HCT116 (cell line): ENCODE data around the gene ZNRF2.

ENCODE experiments used
- FOSL1 ChIP-seq: IDR thresholded peaks from 2 replicates; pipeline ENCODE4 v1.6.1; 2012; ENCODE audit warnings: low read depth
- POLR2A ChIP-seq: IDR thresholded peaks from 2 replicates; pipeline ENCODE4 v1.7.0; 2011; ENCODE audit warnings: borderline replicate concordance; ENCODE audit not compliant: insufficient read depth, insufficient read length; ENCODE audit errors: extremely low read depth
- POLR2AphosphoS5 ChIP-seq: IDR thresholded peaks from 2 replicates; pipeline ENCODE4 v1.6.1; 2011; ENCODE audit warnings: mild to moderate bottlenecking, low read depth, low read length, moderate library complexity
- REST ChIP-seq: IDR thresholded peaks from 2 replicates; pipeline ENCODE4 v1.6.1; 2012; ENCODE audit warnings: low read depth
- SIN3A ChIP-seq: IDR thresholded peaks from 2 replicates; pipeline ENCODE4 v1.6.1; 2012; ENCODE audit warnings: low read depth
- YY1 ChIP-seq: IDR thresholded peaks from 2 replicates; pipeline ENCODE4 v1.6.1; 2011; ENCODE audit warnings: low read length, low read depth, moderate library complexity, mild to moderate bottlenecking; ENCODE audit not compliant: insufficient replicate concordance; ENCODE audit errors: extremely low read depth
- TF ChIP-seq, protein P1 (sequence below), 3 experiments: fragments of 200-600 bp in 1 of 3; sonication (generic) in 1 of 3; IDR thresholded peaks in 2 of 3; conservative IDR thresholded peaks in 1 of 3; 2 replicates each; pipeline ENCODE4 v1.5.1; 2012 to 2017; ENCODE audit warnings: low read depth in 2 of 3, low read length in 2 of 3, antibody characterized with exemption in 1 of 3, borderline replicate concordance in 1 of 3, control low read depth in 1 of 3, mild to moderate bottlenecking in 1 of 3, mixed read lengths in 1 of 3, mixed run types in 1 of 3, moderate library complexity in 1 of 3; ENCODE audit not compliant: insufficient read depth in 1 of 3
- TF ChIP-seq, protein P2 (sequence below): IDR thresholded peaks from 2 replicates; pipeline ENCODE4 v1.6.1; 2012

DNA sequence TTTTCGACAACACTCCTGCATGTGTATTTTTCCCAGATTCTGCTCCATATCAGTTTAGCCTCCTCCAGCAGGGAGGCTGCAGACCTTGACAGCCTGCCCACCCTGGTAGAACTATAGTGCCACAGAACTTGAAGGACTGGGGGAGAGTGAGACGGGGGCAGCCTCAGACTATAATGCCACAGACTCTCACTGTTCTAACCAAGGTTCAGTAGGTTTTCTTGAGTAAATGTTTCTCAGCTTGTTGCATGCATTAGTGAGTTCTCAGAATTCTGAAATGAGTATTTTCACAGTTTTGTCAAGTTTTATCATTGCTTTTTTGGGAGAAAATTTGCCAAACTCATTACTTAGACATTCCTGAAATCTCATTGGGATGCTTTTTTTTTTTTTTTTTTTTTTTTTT lies 95.9 kb downstream of the ZNRF2 start:
- TF ChIP-seq, protein P1, sequence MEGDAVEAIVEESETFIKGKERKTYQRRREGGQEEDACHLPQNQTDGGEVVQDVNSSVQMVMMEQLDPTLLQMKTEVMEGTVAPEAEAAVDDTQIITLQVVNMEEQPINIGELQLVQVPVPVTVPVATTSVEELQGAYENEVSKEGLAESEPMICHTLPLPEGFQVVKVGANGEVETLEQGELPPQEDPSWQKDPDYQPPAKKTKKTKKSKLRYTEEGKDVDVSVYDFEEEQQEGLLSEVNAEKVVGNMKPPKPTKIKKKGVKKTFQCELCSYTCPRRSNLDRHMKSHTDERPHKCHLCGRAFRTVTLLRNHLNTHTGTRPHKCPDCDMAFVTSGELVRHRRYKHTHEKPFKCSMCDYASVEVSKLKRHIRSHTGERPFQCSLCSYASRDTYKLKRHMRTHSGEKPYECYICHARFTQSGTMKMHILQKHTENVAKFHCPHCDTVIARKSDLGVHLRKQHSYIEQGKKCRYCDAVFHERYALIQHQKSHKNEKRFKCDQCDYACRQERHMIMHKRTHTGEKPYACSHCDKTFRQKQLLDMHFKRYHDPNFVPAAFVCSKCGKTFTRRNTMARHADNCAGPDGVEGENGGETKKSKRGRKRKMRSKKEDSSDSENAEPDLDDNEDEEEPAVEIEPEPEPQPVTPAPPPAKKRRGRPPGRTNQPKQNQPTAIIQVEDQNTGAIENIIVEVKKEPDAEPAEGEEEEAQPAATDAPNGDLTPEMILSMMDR (IDR thresholded peaks at IDR 0.05 in 2 of 3, conservative IDR thresholded peaks at IDR 0.05 in 1 of 3; ENCODE audit: borderline replicate concordance in 1 of 3, insufficient read depth in 1 of 3, low read depth in 2 of 3, low read length in 2 of 3) = no peak
- TF ChIP-seq SIN3A (no peak), FOSL1 (no peak), POLR2AphosphoS5 (no peak), REST (no peak), YY1 (no peak), POLR2A (no peak)
- TF ChIP-seq, protein P2, sequence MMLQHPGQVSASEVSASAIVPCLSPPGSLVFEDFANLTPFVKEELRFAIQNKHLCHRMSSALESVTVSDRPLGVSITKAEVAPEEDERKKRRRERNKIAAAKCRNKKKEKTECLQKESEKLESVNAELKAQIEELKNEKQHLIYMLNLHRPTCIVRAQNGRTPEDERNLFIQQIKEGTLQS = no peak
